B cell (primary cell): ENCODE results near the gene TOMM40L.

ENCODE experiments used
- EZH2 ChIP-seq: IDR thresholded peaks from 2 replicates; pipeline ENCODE4 v1.6.1; 2012; ENCODE audit warnings: borderline replicate concordance, low read depth, mild to moderate bottlenecking, moderate library complexity, low read length; ENCODE audit not compliant: insufficient read depth, poor library complexity, severe bottlenecking
- TF ChIP-seq, protein P1 (sequence below): fragments of 200-600 bp; IDR thresholded peaks from one replicate; pipeline ENCODE4 v1.8.0; 2022; ENCODE audit warnings: antibody characterized with exemption, mild to moderate bottlenecking

DNA sequence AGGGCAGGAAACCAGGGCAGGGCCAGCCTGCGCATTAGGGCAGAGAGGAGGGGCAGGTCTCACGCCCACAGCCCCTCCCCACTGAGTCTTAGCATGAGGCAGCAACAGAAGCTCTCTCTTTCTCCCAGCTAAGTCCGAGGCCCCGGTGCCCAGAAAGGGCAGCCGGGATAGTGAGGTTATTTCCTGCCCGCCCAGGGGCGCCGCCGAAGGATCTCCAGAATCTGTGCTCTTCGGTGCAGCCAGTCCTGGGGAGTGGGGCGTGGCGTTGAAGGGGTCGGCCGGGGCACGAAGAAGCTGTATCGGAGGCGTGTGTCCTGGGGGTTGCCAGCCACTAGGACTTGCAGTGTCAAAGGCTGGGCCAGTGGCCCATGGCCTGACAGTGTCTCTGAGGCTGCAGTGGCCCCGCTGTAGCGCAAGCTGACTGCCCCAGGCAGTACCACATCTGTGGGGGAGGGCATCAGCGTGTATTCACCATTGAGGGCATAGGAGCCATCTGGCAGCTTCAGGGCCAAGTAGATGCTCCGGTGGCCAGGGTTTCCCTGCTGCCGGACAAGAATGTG, 34.8 kb upstream of the TOMM40L start:
- TF ChIP-seq, protein P1, sequence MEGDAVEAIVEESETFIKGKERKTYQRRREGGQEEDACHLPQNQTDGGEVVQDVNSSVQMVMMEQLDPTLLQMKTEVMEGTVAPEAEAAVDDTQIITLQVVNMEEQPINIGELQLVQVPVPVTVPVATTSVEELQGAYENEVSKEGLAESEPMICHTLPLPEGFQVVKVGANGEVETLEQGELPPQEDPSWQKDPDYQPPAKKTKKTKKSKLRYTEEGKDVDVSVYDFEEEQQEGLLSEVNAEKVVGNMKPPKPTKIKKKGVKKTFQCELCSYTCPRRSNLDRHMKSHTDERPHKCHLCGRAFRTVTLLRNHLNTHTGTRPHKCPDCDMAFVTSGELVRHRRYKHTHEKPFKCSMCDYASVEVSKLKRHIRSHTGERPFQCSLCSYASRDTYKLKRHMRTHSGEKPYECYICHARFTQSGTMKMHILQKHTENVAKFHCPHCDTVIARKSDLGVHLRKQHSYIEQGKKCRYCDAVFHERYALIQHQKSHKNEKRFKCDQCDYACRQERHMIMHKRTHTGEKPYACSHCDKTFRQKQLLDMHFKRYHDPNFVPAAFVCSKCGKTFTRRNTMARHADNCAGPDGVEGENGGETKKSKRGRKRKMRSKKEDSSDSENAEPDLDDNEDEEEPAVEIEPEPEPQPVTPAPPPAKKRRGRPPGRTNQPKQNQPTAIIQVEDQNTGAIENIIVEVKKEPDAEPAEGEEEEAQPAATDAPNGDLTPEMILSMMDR: no peak
- TF ChIP-seq EZH2: no peak
